ENCODE measurements around the gene DOCK9.

DOCK9 gene

DNA sequence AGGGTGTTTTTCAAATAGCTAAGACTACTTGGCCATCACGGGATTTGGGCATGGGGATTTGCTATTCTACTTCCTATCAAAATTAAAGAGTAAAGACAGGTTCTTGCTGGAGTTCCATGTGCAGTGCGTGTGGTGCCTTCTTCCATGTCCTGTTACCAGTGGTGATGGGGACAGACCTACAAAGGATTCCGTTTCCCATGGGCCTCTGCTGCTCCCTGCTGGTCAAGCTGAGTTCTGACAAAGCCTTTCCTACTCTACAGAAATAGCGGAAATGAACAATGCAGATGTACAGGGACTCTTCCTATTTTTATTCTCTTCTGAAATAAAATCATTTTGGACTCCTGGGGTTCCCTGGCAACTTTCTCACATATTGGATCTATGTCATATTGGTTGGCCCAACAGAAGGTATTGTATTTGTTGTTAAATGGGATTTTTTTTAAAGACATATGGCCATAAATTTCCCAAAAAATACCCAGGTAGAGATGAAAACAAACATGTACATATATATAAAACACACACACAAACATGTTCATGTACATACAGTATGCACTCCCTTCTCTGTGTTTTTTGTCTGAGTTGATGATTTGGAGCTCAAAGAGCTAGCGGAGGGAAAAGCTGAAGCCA lies 134.9 kb downstream of the DOCK9 start:
- peak; percentile 60 to 62 for DNase-seq

DNA sequence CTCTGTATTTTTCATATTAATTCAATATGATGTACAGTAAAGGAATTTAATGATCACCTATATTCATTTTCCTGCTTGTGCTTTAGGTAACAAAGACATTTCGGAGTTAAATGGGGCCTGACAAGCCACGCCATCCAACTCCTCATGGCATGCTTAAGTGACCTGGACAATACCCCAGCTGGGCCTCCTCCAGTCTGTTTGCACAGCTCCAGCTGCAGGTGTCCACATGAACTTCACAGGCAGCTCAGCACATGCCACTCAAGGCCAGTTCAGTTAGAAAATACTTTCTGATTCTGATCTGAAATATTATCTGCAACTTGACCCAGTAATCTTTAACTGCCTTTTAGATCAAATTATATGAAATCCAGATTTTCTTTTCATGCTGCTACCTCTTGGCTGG lies 135.8 kb downstream of the DOCK9 start:
- DNase-seq = no peak

- peak; percentile 25 to 29 for DNase-seq
Observed at GRCh38 chr13:98839856-98840769, 137.8 kb downstream of the DOCK9 start.

DNA sequence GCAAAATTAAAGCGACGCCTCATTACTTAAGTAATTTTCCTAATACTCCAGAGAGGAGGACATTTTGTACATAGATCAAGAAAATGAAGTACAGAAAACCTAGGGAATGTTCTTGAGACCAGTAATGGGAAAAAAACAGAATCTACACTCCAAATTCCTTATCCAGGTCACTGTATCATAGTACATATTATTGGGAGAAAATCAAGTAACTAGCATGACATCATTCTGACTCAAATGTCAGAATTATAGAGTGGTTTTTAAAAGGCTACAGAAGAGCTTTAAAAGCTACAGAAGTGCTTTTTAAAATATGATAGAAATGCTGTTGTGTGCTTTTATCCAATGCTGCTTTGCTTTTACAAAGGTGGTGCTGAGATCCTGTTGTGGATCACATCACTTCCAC lies 139.1 kb downstream of the DOCK9 start:
- DNase-seq = no peak

DNA sequence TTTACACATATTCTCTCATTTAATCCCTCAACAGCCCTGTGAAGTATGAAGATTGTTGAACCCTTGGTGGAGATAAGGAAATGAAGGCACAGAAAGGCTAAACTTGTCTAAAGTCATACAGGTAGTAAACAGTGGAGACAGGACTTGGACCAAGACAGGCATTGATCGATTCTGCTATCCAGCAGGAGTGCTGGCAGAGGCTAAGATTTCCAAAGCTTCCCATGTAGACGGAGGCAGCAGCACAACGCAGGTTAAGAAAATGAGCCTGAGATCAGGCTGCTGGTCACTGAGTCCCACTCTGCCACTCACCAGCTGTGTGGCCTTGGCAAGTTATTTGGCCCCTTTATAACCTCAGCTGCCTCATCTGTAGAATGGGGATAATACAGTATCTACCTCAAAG lies 140.0 kb downstream of the DOCK9 start:
- DNase-seq = no peak

DNA sequence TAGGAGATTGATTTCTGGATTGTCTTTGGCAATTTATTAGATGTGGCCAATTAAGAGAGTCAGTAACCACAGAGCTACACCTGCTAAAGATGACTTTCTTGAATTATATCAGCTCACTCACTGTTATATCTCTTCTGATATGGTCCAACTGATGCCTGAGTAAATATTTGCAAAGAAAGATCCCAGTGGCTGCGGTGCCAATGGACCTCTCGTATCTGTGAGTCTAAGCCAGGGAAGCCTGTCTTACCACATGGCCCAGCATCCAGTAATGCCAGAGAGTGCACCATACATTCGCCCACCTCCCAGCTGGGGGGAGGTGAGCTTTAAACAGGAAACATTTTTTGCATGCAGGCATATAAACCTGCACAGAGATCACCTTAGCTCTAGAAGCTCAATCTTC lies 142.7 kb downstream of the DOCK9 start:
- no peak for DNase-seq

GRCh38 chr13:98834254-98834960 lies 143.5 kb downstream of the DOCK9 start:
- DNase-seq = no peak

GRCh38 chr13:98831236-98831635 lies 146.6 kb downstream of the DOCK9 start:
- no peak for DNase-seq

DNA sequence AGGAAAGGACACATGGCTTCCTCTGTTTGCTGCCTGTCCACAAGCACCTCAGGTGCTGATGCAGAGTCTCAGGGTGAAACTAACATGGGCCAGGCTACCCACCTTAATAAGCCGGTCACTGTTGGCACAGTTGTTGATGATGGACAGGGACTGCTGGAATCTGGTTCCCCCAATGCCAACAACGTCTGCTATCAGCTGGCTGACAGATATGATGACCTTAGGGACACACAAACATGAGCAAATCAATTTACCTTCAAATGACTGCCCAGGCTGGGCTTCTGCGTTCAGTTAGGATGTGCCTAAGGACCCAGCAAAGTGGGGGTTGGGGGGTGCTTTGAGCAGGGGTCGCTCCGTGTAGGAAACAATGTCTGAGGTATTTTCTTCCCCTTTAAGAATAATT lies 148.3 kb downstream of the DOCK9 start:
- no peak for DNase-seq

DNA sequence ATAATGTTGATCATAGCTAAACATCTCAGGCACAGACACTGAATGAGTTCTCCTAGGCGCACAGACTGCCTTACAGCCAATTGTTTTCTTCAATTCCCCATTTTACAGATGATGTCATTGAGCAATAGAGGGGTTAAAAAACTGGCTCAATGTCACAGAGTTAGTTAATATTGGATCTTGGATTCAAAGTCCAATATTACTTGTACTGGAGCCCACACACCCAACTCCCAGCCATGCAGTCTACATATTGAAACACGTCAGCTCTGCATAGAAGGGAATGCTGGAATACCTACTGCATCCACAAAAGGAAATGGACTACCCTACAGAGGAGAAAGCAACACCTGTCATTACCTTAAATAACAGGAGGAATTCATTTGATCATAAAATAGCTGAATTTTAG lies 149.2 kb downstream of the DOCK9 start:
- DNase-seq = no peak

DNA sequence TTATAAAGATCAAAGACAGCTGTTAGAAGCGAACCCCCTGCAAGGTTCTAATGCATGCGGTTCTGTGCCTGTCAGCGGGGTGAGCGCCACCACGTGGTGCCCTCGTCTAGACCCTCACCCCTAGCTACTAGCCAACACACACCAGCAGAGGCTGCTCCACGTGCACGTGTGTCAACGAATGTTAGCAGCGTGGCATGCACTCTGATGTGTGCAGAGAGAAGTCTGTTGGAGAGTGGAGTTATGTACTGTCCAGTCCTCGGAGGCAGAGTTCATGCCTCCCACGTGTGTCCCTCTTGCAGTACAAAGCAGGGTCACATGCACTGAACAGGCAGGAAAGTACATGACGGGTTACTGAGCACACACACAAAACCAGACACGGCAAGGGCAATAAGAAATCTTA lies 150.4 kb downstream of the DOCK9 start:
- no peak for DNase-seq

- DNase-seq = no peak
Observed at GRCh38 chr13:98826146-98826545, 151.7 kb downstream of the DOCK9 start.

GRCh38 chr13:98825659-98826058 lies 152.2 kb downstream of the DOCK9 start:
- no peak for DNase-seq

- no peak for DNase-seq
Observed at GRCh38 chr13:98824376-98825160, 153.3 kb downstream of the DOCK9 start.

GRCh38 chr13:98823442-98823841 lies 154.4 kb downstream of the DOCK9 start:
- no peak for DNase-seq

- DNase-seq = no peak
Observed at GRCh38 chr13:98822225-98822606, 155.6 kb downstream of the DOCK9 start.

DNA sequence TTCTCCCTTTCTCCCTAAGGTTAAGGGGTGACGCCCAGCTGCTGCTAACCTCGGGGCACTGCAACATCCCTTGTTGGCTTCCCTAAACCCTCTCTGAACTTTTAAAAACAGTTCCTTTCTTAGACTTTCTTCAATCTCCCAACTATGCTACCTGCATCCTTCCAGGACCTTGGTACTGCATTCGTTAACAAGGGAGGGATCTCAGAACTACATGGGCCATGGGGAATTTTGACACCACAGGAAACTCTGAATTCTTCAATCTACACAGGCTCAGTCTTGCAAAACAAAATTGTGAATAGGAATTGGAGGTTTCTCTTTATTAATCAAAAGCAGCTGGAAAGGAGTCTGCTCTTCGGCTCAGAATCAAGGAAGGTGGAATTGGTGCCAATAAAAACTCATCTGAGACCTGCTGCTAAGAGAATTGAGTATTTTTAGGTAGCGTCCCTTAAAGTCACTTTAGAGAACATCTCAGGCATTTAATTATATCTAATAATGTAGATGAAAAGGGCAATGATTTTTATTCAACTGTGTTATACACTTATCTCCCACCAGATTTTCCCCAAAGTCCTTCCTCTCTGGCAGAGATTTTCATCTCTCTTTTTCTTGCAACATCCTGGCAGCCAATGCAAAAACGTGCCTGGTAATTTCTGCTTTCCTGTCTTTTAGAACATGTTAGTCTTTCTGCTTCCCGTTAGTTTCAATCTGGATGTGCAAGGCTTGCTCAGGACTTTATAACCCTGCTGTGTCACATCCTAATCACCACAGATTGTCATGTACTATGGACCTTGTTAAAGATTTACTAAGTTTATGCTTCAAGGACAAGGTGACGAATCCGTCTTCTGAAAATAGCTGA lies 156.3 kb downstream of the DOCK9 start:
- no peak for DNase-seq

DNA sequence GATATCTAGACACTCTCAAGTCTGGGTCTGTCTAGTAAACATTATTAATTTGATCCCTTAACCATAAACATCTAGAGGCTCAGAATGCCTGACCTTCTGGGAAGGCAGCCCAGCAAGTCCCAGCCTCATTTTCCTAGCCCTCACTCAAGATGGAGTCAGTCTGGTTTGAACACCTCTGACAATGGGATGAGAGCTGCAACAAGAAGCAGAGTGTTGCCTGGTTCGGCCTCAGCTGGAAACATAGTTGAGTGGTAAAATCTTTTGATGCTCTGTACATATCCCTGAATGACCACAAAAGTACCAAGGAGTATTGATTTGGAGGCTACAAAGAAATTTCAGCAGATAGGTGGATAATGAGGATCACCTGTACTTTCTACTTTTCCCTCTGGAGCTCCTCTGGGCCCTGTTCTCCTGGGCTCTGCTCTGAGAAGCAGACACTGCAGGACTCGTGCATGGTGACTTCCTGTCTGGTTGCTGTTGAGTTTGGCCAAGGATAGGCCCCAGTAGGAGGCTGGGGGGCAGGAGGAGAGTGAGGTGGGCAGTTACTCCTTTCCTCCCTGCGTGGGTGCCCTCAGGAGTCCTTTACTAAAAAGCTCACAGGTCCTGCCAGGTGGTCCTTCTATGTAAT lies 157.0 kb downstream of the DOCK9 start:
- no peak for DNase-seq

DNA sequence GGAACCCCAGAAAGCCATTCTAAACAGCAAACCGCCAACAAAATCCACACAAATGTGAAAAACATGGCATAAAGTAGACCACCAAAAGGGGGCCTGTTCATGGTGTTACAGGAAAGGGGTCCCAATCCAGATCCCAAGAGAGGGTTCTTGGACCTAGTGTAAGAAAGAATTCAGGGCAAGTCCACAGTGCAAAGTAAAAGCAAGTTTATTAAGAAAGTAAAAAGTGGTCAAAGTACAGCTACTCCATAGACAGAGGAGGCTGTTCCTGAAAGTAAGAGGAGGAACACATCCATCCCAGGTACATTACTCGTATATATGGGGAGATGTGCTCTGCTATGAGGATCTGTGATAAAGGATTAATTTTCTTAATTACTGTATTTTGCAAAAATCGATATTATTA lies 157.6 kb downstream of the DOCK9 start:
- no peak for DNase-seq

GRCh38 chr13:98819382-98820010 lies 158.4 kb downstream of the DOCK9 start:
- no peak for DNase-seq

DNA sequence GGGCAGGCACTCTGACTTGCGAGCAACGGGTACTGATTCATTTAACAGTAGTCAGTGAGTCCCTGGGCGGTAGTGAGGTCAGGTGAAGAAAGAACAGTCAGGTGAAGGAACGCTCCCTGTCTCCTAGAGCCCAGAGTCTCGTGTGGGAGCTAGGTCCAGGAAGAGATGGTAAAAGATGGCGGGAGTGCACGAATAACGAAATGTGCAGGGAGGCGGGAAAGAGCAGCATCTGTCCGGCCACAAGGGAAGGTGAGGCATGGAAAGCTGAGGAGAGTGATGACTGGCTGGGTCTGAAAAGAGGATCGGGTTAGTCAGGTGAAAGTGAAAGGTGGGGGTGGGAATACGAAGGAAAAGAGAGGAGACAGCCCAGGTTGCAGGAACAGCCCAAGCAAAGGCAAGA lies 161.5 kb downstream of the DOCK9 start:
- no peak for DNase-seq

All from CD4-positive, alpha-beta T cell treated with Interleukin-4 for 1 hour (primary cell).